Osteocyte (in vitro differentiated cells): ENCODE results near the gene TMEM132C. TPM values are rescaled to one million over a fixed set of nuclear protein-coding genes. Genes with fewer than 3 reads are reported as not detected.
"Not testable (repeated sequence)": the region's sequence is repeated elsewhere in the genome, so short reads cannot be mapped to it uniquely, and the experiment has no call there.

ENCODE experiments used
- DNase-seq: peaks from one replicate; pipeline ENCODE4 v3.0.0; 2021; ENCODE audit warnings: mixed read lengths; ENCODE audit not compliant: unreplicated experiment; ENCODE audit errors: extremely low spot score
- H3K27ac Mint-ChIP-seq: one replicate; pipeline ENCODE4 v1.8.0; 2021; ENCODE audit warnings: mild to moderate bottlenecking, mixed read lengths; ENCODE audit not compliant: unreplicated experiment
- H3K27me3 Mint-ChIP-seq: one replicate; pipeline ENCODE4 v1.8.0; 2021; ENCODE audit warnings: mixed read lengths; ENCODE audit not compliant: unreplicated experiment
- H3K36me3 Mint-ChIP-seq: one replicate; pipeline ENCODE4 v1.8.0; 2021; ENCODE audit warnings: mixed read lengths; ENCODE audit not compliant: unreplicated experiment
- H3K4me1 Mint-ChIP-seq: one replicate; pipeline ENCODE4 v1.8.0; 2021; ENCODE audit warnings: mixed read lengths; ENCODE audit not compliant: unreplicated experiment
- H3K4me3 Mint-ChIP-seq: one replicate; pipeline ENCODE4 v1.8.0; 2021; ENCODE audit warnings: mild to moderate bottlenecking, moderate library complexity, mixed read lengths; ENCODE audit not compliant: unreplicated experiment
- H3K9me3 Mint-ChIP-seq: one replicate; pipeline ENCODE4 v1.8.0; 2021; ENCODE audit warnings: mixed read lengths; ENCODE audit not compliant: unreplicated experiment
- total RNA-seq: library from RNA; stranded (reverse); gene quantifications from 2 replicates; pipeline ENCODE4 v1.2.1, GENCODE V29; 2021
- TF ChIP-seq, protein P1 (sequence below): fragments of 200-600 bp; sonication (generic); IDR thresholded peaks from 2 replicates; pipeline ENCODE4 v1.5.0; 2021; ENCODE audit warnings: antibody characterized with exemption, mild to moderate bottlenecking, moderate library complexity

The TMEM132C gene
- total RNA-seq, 1 donor from 2014 or later = not detected

DNA sequence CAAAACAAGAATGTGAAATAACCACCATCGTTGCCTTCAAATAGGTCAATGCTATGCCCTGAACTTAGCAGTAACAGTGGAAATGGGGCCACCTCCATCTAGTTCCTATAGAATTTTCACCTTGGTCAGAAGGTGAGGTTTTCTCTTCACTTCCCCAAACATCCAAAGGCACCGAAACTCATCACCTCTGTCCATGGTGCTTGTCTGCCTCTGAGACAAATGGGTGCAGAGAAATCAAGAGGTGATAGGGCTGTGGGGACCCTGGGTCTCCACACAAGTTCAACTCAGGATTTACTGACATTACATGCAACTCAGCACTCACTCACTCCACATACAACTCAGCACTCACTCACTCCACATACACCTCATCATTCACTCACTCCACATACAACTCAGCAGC is 26.2 kb upstream of the TMEM132C start:
- no peak for DNase-seq
- Mint-ChIP-seq H3K4me1 (no peaks in the 10 kb centered on the region), H3K27ac (no peak overlapping the region), H3K4me3 (no peak overlapping the region), H3K9me3 (peaks cover 45% of the 10 kb centered on the region), H3K36me3 (no peaks in the 10 kb centered on the region), H3K27me3 (no peaks in the 10 kb centered on the region)
- TF ChIP-seq, protein P1, sequence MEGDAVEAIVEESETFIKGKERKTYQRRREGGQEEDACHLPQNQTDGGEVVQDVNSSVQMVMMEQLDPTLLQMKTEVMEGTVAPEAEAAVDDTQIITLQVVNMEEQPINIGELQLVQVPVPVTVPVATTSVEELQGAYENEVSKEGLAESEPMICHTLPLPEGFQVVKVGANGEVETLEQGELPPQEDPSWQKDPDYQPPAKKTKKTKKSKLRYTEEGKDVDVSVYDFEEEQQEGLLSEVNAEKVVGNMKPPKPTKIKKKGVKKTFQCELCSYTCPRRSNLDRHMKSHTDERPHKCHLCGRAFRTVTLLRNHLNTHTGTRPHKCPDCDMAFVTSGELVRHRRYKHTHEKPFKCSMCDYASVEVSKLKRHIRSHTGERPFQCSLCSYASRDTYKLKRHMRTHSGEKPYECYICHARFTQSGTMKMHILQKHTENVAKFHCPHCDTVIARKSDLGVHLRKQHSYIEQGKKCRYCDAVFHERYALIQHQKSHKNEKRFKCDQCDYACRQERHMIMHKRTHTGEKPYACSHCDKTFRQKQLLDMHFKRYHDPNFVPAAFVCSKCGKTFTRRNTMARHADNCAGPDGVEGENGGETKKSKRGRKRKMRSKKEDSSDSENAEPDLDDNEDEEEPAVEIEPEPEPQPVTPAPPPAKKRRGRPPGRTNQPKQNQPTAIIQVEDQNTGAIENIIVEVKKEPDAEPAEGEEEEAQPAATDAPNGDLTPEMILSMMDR = no peak

- H3K4me1 Mint-ChIP-seq = no peaks in the 10 kb centered on the region
- H3K4me3 Mint-ChIP-seq = no peak overlapping the region
- H3K36me3 Mint-ChIP-seq = no peaks in the 10 kb centered on the region
- peaks cover 50% of the 10 kb centered on the region for H3K9me3 Mint-ChIP-seq
- no peaks in the 10 kb centered on the region for H3K27me3 Mint-ChIP-seq
- no peak overlapping the region for H3K27ac Mint-ChIP-seq
- TF ChIP-seq, protein P1 = no peak
- DNase-seq = no peak
Observed at GRCh38 chr12:128245121-128245520, 21.8 kb upstream of the TMEM132C start.

DNA sequence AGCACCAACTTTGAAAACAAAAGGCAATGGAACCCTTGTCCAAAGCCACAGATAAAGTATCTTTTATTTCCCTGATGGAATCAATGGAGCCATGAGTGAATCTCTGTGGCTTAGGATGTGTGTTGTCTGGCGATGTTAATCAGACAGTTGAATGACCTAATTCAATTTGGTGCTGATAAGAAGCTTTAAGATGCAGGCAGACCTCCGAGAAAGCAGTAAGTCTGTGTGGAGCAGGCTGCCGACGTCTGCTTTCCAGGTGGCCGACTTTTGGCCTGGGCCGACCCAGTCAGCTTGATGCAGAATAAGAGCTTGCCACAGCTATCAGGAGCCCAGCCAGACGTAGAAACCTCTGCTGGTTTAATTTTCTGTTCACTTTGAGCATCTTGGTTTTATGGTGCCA is 21.1 kb upstream of the TMEM132C start:
- H3K36me3 Mint-ChIP-seq = no peaks in the 10 kb centered on the region
- no peaks in the 10 kb centered on the region for H3K4me1 Mint-ChIP-seq
- DNase-seq = no peak
- peaks cover 45% of the 10 kb centered on the region for H3K9me3 Mint-ChIP-seq
- TF ChIP-seq, protein P1 = no peak
- no peak overlapping the region for H3K27ac Mint-ChIP-seq
- no peak overlapping the region for H3K4me3 Mint-ChIP-seq
- H3K27me3 Mint-ChIP-seq = no peaks in the 10 kb centered on the region

GRCh38 chr12:128250096-128250495 is 16.9 kb upstream of the TMEM132C start:
- Mint-ChIP-seq H3K4me1 (no peaks in the 10 kb centered on the region), H3K27ac (no peak overlapping the region), H3K4me3 (no peak overlapping the region), H3K9me3 (peaks cover 30% of the 10 kb centered on the region), H3K36me3 (no peaks in the 10 kb centered on the region), H3K27me3 (no peaks in the 10 kb centered on the region)
- TF ChIP-seq, protein P1 = no peak
- no peak for DNase-seq

- not testable (repeated sequence) for H3K27ac Mint-ChIP-seq, H3K27me3 Mint-ChIP-seq, H3K36me3 Mint-ChIP-seq, H3K4me3 Mint-ChIP-seq, DNase-seq, H3K4me1 Mint-ChIP-seq
- peaks cover 14% of the 10 kb centered on the region for H3K9me3 Mint-ChIP-seq
Observed at GRCh38 chr12:128253829-128254228, 13.1 kb upstream of the TMEM132C start.
